ENCODE measurements around the gene USP24.

DNA sequence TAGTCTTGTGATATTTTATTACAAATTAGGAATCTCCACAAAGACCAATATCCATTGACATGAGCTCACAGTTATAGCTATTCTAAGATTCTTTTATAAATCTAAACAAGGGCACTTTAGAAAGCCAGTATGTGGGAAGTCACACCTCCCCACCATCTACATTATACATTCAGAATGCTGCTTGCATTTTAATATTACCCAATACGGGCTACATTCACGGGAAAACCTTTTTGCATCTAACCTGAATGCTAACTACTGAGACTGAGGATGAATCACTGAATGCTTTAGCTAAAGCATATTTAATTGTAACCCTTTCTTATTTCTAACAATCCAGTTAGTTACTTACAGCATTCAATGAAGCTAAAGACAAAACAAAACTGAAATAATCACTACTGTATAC is 122.7 kb downstream of the USP24 start:
- no peak for TF ChIP-seq CTCF (IDR thresholded peaks at IDR 0.05)
- no peak for TF ChIP-seq EZH2 (IDR thresholded peaks at IDR 0.05; ENCODE audit: borderline replicate concordance, insufficient read depth, low read depth, low read length, poor library complexity, severe bottlenecking)

All from B cell (primary cell).